GM12874 (cell line): ENCODE results near the gene PTPRT.

Experiments
- TF ChIP-seq, protein P1 (sequence below): IDR thresholded peaks from 2 replicates; pipeline ENCODE4 v1.5.1; 2011; ENCODE audit warnings: low read depth, mild to moderate bottlenecking, control low read depth, low read length, moderate library complexity; ENCODE audit not compliant: insufficient read depth

PTPRT gene

DNA sequence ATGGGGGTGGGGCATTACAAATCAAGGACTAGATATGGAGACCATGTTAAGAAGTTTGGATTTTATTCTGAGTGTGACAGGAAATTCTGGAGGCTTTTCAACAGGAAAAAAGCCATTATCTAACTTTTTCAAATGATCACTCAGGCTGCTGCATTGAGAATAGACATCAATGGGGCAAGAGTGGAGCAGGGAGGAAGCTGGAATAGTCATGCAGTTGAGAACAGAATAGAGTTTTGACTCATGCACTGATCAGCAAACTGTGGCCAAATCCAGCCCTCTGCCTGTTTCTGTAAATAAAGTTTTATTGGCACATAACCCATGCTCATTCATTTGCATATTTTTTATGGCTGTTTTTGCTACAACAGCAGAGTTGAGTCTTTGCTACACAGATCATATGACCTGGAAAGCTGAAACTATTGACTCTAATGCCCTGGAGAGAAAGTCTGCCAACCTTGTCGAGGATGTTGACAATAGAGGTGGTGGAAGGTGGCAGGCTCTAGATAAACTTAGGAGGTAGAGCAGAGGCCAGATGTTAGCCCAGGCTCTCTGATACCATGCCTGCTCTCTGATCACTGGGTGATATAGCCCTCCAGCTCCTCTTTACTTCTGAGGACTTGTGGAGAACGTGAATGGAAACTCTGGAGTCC lies 441.8 kb downstream of the PTPRT start:
- TF ChIP-seq, protein P1, sequence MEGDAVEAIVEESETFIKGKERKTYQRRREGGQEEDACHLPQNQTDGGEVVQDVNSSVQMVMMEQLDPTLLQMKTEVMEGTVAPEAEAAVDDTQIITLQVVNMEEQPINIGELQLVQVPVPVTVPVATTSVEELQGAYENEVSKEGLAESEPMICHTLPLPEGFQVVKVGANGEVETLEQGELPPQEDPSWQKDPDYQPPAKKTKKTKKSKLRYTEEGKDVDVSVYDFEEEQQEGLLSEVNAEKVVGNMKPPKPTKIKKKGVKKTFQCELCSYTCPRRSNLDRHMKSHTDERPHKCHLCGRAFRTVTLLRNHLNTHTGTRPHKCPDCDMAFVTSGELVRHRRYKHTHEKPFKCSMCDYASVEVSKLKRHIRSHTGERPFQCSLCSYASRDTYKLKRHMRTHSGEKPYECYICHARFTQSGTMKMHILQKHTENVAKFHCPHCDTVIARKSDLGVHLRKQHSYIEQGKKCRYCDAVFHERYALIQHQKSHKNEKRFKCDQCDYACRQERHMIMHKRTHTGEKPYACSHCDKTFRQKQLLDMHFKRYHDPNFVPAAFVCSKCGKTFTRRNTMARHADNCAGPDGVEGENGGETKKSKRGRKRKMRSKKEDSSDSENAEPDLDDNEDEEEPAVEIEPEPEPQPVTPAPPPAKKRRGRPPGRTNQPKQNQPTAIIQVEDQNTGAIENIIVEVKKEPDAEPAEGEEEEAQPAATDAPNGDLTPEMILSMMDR: no peak

DNA sequence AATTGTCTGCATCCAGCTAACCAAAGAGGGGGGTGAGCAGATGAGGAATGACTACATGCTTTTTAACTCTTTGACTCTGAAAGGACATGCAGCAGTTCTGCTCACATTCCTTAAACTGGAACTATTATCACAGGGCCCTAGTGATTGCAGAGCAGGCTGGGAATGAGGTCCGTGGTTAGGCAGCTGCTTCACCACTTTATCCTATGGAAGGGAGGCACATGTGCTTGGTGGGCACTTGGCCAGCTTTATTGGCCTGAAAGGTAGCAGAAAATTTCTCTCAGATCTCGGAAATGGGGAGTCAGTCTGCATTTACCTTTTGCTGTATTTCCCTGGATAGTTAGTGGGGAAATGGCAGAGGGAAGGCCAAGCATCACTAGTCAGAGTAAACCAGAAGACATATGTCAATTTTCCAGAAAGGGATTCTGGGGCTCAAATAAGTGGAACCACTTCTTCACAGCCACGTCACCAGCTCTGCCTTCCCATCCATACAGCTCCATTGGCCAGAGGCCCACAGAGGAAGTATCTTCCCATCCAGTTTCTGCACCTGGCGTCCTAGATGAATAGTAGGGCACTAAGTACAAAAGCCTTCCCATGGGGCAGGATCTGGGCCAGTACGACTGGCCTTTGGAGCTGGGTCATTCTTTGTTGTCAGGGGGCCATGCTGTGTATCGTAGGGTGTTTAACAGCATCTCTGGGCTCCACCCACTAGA lies 444.8 kb downstream of the PTPRT start:
- TF ChIP-seq, protein P1: no peak

DNA sequence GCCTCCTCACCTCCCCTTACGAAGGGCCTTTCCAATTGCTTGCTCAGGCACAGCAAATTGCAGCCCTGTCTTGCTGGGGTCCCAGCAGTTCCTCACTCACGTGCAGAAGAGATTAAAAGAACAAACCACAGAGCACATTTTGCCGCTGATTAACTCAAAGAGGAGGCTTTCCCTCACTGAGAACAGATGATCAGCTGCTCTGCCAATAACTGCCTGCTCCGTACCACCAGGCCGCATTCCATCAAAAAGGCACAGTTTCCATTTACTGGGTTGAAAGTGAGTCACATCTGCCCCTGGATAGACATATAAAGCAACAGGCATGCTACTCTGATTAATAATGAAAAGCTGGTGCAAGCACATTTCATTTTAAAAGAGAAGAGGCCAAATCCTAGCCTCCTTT lies 446.8 kb downstream of the PTPRT start:
- TF ChIP-seq, protein P1: no peak

DNA sequence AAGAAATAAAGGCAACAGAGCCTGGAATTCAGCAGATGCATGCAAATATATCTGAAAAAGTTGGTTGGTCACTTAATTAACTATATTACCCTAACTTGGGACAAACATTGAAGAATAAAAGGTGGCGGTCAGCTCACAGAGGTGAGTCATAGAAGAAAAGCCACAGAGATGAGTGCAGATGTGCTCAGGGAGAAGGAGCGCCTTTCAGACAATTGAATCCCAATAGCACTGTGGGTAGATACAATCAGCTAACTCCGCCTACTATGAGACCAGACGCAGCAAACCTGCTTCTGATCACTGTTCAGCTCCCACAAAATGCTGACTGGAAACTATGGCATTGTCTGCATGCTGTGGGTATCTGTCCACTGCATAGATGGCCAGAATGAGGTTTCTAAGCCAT lies 447.8 kb downstream of the PTPRT start:
- TF ChIP-seq, protein P1: no peak

DNA sequence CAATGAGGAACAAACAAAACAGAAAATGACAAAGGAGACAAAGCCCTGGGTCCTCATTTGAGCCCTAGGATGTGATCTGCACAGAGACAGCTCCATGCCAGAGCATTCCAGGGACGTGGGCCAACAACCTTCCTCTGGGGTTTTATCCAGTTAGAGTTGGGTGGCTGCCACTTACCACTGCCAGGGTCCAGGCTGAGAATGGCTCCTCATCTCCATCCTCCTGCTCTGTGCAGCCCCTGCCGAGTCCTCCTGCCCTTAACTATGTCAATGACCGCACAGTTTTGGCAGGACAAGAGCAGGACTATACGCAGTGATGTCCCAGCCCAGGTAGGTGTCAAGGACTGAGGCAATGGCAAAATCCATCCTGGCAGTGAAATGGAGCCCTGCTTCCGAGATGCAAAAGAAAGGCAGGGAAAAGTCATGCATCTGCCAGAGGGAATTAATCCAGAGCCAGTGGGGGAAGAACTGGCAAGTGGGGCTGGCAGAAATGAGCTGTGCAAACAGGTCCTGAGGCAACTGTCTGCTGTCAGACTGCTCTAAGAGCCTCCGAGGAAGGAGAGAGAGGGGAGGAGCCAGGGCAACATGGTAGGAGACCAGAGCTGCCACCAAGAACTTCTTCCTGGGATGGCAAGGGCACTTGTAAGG lies 449.4 kb downstream of the PTPRT start:
- TF ChIP-seq, protein P1: no peak

DNA sequence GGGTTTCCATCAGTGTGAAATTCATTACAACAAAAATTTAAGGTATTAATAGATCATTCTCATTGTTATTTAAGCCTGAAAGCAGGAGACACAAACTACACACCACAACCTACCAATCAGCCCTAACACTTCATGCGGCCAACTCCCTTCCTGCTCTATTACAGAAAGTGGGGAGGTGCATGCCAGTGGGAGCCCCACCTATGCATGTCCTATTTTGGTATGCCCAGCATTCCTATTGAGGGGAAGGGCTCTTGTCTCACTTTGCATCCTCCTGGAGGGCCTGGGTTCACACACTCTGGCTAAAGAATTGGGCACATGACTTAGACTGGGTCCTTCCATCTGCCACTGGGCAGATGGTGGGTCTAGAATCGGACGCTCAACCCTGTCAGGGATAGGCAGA lies 450.0 kb downstream of the PTPRT start:
- TF ChIP-seq, protein P1: no peak

DNA sequence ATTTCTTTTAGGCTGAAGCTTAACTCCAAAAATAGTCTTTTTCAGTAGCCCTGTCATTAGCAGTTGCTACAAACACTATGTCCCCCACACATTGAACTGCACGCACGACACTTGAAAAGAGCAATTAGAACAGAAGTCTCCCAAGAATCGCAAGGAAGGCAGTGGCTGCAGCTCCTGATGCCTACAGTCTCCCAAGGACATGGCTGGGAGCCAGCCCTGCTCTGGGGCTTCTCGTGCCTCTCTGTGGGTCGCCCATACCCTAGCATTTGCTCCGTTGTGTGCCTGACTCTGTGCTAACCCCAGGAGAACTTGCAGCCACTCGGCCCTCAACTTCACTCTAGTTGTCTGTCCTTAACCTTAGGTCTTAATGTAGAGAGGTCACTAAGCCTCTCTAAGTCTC lies 454.2 kb downstream of the PTPRT start:
- TF ChIP-seq, protein P1: no peak
